IPS-18a (cell line): ENCODE data around the gene CCNY.
"Not testable (repeated sequence)": the region's sequence is repeated elsewhere in the genome, so short reads cannot be mapped to it uniquely, and the experiment has no call there.

Source experiments
- H3K27ac ChIP-seq: one replicate; pipeline ENCODE4 v1.5.1; 2013; ENCODE audit warnings: low read length
- H3K27me3 ChIP-seq: one replicate; pipeline ENCODE4 v1.6.1; 2013; ENCODE audit warnings: mild to moderate bottlenecking, low read length; ENCODE audit not compliant: control insufficient read depth, insufficient read depth
- H3K36me3 ChIP-seq: one replicate; pipeline ENCODE4 v1.6.1; 2013; ENCODE audit warnings: low read depth, low read length; ENCODE audit not compliant: control insufficient read depth
- H3K4me1 ChIP-seq: one replicate; pipeline ENCODE4 v1.6.1; 2013; ENCODE audit warnings: low read depth, low read length; ENCODE audit not compliant: control insufficient read depth
- H3K4me3 ChIP-seq: one replicate; pipeline ENCODE4 v1.5.1; 2013; ENCODE audit warnings: low read length
- H3K9ac ChIP-seq: one replicate; pipeline ENCODE4 v1.6.1; 2013; ENCODE audit warnings: mild to moderate bottlenecking, low read length, moderate library complexity
- H3K9me3 ChIP-seq: one replicate; pipeline ENCODE4 v1.6.1; 2013; ENCODE audit warnings: low read depth, low read length; ENCODE audit not compliant: control insufficient read depth

CCNY gene

GRCh38 chr10:35400595-35401268, 64.4 kb downstream of the CCNY start:
- no peak overlapping the region for H3K27ac ChIP-seq
- no peaks in the 10 kb centered on the region for H3K27me3 ChIP-seq
- H3K9ac ChIP-seq: no peak overlapping the region
- H3K4me3 ChIP-seq: no peak overlapping the region
- H3K4me1 ChIP-seq: peaks cover 32% of the 10 kb centered on the region
- no peaks in the 10 kb centered on the region for H3K36me3 ChIP-seq
- no peaks in the 10 kb centered on the region for H3K9me3 ChIP-seq

DNA sequence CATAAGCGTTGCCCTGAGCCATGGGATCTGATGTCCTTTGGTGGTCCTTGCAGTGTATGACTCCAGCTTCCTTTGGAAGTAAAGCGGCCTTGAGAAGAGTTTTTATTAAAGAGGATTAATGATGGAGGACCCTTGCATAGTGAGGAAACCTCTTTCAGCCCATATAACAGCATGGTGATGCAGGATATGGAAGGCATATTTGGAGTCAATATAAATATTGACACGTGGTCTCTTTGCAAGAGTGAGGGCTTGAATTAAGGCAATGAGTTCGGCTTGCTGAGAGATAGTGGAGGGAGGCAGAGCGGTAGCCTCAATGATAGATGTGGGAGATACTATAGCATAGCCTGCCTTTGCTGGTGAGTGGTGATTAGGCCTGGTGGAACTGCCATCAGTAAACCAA, 67.2 kb downstream of the CCNY start:
- H3K36me3 ChIP-seq, H3K9me3 ChIP-seq, H3K27me3 ChIP-seq, H3K27ac ChIP-seq, H3K9ac ChIP-seq, H3K4me3 ChIP-seq: not testable (repeated sequence)
- H3K4me1 ChIP-seq: peaks cover 16% of the 10 kb centered on the region

DNA sequence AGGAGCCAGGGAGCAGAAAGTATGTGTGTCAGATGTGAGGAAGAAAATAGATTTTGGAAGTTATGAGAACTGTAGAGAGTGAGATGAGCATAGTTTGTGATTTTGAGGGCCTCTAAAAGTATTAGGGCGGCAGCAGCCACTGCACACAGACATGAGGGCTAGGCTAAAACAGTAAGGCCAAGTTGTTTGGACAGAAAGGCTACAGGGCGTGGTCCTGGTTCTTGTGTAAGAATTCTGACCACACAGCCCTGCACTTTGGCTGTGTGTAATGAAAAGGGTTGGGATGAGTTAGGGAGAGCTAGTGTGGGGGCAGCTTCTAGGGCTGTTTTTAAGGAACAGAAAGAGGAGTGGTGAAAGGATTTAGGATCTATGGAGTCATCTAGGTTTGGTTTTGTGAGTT, 67.8 kb downstream of the CCNY start:
- not testable (repeated sequence) for H3K36me3 ChIP-seq, H3K9me3 ChIP-seq, H3K4me3 ChIP-seq, H3K27me3 ChIP-seq, H3K9ac ChIP-seq, H3K27ac ChIP-seq
- H3K4me1 ChIP-seq: peaks cover 16% of the 10 kb centered on the region

DNA sequence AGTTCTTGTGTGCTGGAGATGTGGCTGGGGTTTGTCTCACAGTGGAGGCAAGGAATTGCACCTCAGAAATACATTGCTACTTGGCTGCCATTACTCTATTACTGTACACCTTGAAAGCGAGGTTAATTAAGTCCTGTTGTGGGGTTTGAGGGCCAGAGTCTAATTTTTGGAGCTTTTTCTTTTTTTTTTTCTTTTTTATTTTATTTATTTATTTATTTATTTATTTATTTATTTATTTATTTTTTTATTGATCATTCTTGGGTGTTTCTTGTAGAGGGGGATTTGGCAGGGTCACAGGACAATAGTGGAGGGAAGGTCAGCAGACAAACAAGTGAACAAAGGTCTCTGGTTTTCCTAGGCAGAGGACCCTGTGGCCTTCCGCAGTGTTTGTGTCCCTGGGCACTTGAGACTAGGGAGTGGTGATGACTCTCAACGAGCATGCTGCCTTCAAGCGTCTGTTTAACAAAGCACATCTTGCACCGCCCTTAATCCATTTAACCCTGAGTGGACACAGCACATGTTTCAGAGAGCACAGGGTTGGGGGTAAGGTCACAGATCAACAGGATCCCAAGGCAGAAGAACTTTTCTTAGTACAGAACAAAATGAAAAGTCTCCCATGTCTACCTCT, 69.8 kb downstream of the CCNY start:
- not testable (repeated sequence) for H3K4me1 ChIP-seq, H3K9ac ChIP-seq, H3K9me3 ChIP-seq, H3K27me3 ChIP-seq, H3K4me3 ChIP-seq, H3K36me3 ChIP-seq, H3K27ac ChIP-seq

DNA sequence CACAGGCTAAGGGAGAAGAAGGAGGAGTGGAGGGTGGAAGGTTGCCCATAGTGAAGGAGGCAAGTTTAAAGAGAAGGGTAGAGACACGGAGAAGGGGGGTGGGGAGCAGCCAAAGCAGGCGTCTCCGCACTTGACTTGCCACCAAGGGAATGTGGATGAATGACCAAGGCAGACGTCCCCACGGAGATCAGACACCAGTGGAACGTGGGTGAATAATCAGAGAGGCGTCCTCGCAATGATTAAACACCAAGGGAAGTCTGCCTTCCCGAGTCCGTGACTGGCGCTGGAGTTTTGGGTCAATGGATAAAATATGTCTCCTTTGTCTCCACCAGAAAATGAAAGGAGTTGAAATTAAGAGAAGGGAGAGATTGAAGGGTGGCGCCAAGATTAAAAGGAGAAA, 71.4 kb downstream of the CCNY start:
- H3K9ac ChIP-seq, H3K27ac ChIP-seq, H3K9me3 ChIP-seq, H3K4me1 ChIP-seq, H3K4me3 ChIP-seq, H3K27me3 ChIP-seq, H3K36me3 ChIP-seq: not testable (repeated sequence)

- Histone ChIP-seq H3K9me3 (no peaks in the 10 kb centered on the region), H3K4me3 (no peak overlapping the region), H3K9ac (no peak overlapping the region), H3K36me3 (no peaks in the 10 kb centered on the region), H3K27me3 (no peaks in the 10 kb centered on the region), H3K4me1 (peaks cover 17% of the 10 kb centered on the region), H3K27ac (no peak overlapping the region)
These were observed 72.8 kb downstream of the CCNY start for GRCh38 chr10:35409094-35409582.

GRCh38 chr10:35409808-35410207, 73.5 kb downstream of the CCNY start:
- Histone ChIP-seq H3K27me3 (no peaks in the 10 kb centered on the region), H3K36me3 (no peaks in the 10 kb centered on the region), H3K9ac (no peak overlapping the region), H3K4me1 (peaks cover 21% of the 10 kb centered on the region), H3K27ac (no peak overlapping the region), H3K9me3 (no peaks in the 10 kb centered on the region), H3K4me3 (no peak overlapping the region)

DNA sequence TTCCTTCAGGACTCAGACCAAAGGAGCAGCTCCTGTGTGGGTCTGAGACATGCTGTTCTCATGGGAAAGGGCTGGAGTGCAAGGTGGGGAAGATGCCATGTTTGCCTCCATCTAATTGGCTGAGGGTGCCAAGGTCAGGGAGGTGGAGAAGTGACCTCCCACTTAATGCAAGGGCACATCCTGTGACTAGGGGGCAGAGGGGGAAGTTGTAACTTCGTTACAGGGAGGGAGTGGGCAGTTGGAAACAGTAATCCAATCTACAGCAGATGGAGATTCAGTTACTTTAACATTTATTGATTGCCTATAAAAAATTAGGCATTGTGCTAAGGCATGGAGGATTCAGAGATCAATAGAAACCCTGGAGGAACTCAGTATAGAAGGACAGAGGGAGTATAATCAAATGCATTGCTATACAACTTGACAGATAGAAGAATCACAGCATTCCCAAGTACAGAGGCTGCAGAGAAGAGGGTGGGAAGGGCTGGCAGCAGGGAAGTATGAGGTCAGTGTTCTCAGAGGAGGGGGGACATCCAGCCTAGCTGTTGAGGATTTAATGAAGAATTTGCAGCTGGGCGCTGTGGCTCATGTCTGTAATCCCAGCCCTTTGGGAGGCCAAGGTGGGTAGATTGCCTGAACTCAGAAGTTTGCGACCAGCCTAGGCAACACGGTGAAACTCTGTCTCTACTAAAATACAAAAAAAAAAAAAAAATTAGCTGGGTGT, 75.9 kb downstream of the CCNY start:
- Histone ChIP-seq H3K36me3 (no peaks in the 10 kb centered on the region), H3K9me3 (no peaks in the 10 kb centered on the region), H3K9ac (no peak overlapping the region), H3K4me1 (peaks cover 32% of the 10 kb centered on the region), H3K4me3 (no peak overlapping the region), H3K27me3 (no peaks in the 10 kb centered on the region), H3K27ac (no peak overlapping the region)

DNA sequence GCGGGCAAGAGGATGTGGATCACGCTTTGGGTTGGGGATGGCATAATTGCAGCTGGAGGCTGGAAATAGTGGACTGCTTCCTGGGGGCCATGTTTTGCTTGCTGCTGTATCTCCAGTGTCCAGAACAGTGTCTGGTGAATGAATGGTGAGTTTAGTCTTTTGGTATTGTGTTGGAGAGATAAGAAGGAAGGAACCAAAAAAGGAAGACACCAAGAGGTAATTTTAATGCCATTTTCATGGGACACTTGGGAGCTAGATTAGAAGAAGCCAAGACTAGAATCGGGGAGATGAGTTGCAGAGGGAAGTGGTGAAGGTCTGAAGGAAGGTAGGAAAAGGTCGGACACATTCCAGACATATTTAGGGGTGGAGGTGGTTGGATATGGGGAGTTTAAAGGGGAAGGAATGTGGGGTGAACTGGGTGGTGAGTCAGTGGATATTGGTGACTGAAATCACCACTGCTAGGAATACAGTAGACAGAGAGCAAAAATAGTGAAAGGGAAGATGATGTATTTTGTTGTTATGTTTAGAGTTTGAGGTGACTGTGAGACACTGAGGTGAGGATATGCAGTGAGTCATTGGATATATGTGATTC, 76.7 kb downstream of the CCNY start:
- Histone ChIP-seq H3K4me3 (no peak overlapping the region), H3K36me3 (no peaks in the 10 kb centered on the region), H3K27ac (no peak overlapping the region), H3K4me1 (peaks cover 37% of the 10 kb centered on the region), H3K9me3 (no peaks in the 10 kb centered on the region), H3K27me3 (no peaks in the 10 kb centered on the region), H3K9ac (no peak overlapping the region)

DNA sequence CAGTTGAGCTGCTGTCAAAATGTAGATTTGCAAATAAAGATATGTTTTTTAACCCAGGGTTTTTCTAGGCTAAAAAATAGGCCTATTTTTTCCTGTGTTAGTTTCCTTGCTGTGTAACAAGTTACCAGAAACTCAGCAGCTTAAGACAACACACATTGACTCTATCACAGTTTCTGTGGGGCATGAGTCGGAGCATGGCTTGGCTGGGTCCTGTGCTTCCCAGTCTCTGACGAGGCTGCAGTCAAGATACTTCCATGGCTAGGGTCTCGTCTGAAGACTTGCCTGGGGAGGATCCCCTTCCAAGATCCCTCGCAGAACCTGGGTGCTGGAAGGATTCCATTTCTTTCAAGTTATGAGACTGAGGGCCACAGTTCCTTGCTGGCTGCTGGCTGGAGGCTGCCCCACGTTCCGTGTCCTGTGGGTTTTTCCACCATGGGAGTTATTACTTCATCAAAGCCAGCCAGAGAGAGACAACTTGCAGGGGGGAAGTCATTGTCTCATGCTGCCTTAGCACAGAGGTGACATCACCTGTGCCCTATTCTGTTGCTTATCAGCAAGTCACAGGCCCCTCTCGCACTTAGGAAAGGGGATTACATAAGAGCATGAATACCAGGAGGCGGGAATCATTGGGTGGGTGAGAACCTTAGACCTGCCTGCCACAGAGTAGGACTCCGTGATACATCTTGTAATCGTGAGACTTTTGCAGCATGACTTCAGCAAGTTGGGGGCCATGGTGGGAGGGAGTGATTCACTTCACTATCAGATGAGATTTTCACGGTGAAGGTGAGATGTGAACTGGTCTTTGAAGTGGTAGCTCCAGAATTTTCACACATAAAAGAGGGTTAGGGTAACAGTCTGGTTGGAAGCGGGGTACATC, 77.9 kb downstream of the CCNY start:
- Histone ChIP-seq H3K27me3 (no peaks in the 10 kb centered on the region), H3K27ac (no peak overlapping the region), H3K4me3 (no peak overlapping the region), H3K9me3 (no peaks in the 10 kb centered on the region), H3K9ac (no peak overlapping the region), H3K36me3 (no peaks in the 10 kb centered on the region), H3K4me1 (peaks cover 37% of the 10 kb centered on the region)

- Histone ChIP-seq H3K4me3 (no peak overlapping the region), H3K9ac (no peak overlapping the region), H3K9me3 (no peaks in the 10 kb centered on the region), H3K27ac (no peak overlapping the region), H3K4me1 (peaks cover 37% of the 10 kb centered on the region), H3K36me3 (no peaks in the 10 kb centered on the region), H3K27me3 (no peaks in the 10 kb centered on the region)
These were observed 79.2 kb downstream of the CCNY start for GRCh38 chr10:35415505-35415904.
